ENCODE results near the gene COL18A1.
"Not testable (repeated sequence)": the region's sequence is repeated elsewhere in the genome, so short reads cannot be mapped to it uniquely, and the experiment has no call there.

COL18A1 gene

GRCh38 chr21:45441431-45442255 lies 36.7 kb downstream of the COL18A1 start:
- no peak for DNase-seq (ENCODE audit: low spot score)

DNA sequence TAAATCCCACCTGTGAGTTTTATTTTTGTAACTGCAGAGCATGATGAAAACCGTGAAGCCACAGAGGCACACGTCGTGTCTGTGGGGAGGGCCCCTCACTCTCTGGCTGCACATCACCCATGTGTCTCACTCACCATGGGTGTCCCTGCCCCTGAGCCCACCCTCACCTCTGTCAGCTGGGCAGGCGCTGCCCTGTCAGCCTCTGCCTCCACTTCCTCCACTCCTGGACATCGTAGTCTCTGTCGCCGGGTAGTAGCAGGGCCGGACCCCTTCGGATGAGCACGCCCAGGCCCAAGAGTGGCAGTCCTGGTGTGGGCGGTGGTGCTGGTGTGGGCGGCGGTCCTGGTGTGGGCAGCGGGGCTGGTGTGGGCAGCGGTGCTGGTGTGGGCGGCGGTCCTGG lies 37.3 kb downstream of the COL18A1 start:
- DNase-seq (ENCODE audit: low spot score): no peak

DNA sequence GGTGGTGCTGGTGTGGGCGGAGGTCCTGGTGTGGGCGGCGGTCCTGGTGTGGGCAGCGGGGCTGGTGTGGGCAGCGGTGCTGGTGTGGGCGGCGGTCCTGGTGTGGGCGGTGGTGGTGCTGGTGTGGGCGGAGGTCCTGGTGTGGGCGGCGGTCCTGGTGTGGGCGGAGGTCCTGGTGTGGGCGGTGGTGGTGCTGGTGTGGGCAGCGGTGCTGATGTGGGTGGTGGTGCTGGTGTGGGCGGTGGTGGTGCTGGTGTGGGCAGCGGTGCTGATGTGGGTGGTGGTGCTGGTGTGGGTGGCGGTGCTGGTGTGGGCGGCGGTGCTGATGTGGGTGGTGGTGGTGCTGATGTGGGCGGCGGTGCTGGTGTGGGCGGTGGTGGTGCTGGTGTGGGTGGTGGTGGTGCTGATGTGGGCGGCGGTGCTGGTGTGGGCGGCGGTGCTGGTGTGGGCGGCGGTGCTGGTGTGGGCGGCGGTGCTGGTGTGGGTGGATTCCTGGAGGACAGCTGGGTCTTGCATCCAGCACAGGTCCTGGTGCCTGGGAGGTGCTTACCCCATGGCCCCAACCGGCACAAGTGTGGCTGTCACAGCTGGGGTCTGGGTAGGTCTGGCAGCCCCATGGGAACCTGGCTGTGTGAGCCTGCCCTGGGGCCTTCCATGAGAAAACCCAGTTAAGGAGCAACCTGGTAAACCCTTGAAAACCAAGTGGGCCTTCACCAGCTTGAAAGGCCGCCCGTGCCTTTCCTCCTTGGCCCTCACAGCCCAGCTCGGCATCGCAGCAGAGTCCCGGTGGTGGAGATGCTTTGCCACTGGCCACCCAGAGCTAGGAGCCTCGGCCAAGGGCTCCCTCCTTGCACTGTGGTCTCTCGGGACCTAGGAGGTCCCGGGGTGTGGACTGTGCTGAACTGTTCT lies 38.0 kb downstream of the COL18A1 start:
- DNase-seq (ENCODE audit: low spot score): not testable (repeated sequence)

GRCh38 chr21:45443595-45444181 lies 38.7 kb downstream of the COL18A1 start:
- DNase-seq (ENCODE audit: low spot score): no peak

- DNase-seq (ENCODE audit: low spot score): no peak
Measured at GRCh38 chr21:45444385-45444784, 39.4 kb downstream of the COL18A1 start.

DNA sequence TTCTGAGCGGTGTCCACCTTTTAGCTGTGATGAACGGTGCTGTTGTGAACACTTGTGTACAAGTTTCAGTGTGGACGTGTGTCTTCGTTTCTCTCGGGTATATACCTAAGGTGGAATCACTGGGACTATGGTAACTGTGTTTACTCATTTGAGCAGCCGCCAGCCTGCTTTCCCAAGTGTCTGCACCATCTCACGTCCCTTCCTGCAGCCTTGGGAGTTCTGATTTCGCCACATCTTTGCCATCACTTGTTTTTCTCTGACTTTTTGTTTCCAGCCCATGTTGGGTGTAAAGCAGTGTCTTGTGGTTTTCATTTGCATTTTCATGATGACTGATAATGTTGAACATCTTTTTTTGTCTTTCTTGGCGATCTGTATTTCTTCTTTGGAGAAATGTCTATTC lies 40.4 kb downstream of the COL18A1 start:
- no peak for DNase-seq (ENCODE audit: low spot score)

DNA sequence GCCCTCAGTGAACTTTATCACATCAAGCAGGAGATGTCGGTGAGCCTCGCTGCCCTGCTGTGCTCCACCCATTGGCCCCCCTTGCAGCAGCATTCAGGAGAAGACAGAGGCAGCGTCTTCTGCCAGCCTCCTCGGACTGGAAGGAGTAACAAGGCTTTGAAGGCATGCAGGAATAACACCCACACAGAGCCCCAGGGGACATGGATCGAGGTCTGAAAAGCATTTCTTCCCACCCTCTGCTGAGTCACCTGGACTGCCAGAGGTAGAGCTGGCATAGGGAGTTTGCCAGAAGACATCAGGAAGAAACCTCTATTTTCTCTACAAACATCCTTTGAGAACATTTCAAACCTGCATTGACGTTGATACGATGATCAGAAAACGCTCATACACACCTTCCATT lies 42.9 kb downstream of the COL18A1 start:
- no peak for DNase-seq (ENCODE audit: low spot score)

DNA sequence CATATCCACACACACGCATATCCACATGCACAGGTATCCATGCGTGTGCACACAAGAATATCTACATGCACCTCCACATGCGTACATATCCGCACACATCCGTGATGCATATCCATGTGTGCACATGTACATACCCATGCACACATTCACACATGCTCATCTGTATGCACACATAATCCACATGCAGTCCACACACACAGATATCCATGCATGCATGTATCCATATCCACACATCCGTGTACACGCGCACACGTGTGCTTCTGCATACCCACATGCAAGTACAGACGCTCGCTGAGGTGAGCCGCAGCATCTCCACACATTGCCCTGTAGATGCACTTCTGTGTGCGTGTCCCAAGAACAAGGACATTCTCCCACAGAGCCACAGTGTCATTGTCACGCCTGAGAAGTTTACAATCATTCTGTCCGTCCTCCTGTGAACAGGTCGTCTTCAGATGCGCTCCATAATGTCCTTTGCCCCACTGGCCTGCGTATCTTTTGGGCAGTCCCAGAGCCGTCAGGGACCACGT lies 43.4 kb downstream of the COL18A1 start:
- DNase-seq (ENCODE audit: low spot score): no peak

DNA sequence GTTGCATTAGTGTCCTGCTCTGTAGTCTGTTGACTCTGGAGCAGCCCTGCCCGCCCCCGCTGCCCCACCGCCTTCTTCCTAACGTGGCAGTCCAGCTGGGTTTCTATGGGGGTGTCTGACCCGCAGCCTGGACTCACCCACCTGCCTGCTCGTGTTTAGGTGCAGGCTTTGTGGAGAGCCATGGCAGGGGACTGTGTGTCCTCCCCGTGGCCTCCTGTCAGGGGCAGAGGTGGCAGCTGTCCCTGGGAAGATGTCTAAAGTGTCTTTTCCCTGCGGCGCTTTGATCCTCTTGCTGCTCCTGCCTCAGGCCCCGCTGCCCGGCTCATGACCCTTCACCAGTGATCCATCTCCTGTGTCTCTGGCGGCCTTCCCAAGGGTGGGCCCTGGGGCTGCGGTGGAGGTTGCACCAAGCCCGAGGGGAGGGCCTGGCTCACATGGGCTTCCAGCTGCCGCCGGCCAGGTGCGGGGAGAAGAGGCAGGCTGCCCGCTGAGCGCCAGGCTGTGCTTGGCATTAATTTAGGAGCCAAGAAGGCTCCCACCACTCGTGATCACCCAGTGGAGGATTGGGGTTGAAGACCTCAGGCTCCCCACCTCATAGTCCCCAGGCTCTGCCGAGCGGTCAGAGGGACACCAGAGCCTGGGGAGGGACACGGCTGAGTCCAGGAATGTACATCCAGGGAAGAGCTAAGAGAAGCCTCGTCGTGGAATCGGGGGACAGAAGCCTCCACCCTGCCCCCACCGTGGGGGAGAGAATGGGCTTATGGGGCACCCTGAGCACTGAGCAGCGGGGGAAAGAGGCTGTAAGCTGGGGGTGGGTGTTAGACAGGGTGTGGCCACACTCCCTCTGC lies 44.1 kb downstream of the COL18A1 start:
- no peak for DNase-seq (ENCODE audit: low spot score)

GRCh38 chr21:45449658-45450422 lies 44.9 kb downstream of the COL18A1 start:
- DNase-seq (ENCODE audit: low spot score): no peak

DNA sequence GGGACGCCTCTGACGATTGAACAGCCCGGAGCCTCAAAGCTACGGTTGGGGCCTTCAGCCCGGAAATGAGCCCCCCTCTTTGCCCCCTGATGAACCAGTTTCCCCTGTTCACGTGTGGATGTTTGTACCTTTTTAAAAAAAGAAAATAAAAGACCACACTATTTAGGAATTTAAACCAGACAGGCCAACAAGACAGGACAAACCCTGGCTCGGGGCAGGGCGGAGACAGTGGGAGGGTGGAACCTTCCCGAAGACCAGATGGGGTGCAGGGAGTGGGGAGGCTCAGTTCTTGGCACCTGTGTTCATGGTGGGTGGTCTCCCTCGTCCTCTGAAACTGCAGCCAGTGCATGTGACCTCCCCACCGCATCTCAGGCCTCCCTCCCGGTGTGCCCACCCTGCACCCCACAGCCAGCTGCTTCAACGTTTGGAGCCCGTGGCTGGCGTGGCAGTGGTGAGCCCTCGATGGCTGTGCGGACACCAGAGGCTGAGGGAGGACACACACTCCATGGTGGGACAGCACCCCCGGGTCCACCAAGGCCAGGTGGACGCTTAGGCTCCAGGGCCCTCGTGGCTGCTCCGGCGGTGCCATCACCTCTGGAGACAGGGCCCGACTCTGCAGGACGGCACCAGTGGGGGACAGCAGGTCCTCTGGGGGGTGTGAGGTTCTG lies 45.6 kb downstream of the COL18A1 start:
- no peak for DNase-seq (ENCODE audit: low spot score)

DNA sequence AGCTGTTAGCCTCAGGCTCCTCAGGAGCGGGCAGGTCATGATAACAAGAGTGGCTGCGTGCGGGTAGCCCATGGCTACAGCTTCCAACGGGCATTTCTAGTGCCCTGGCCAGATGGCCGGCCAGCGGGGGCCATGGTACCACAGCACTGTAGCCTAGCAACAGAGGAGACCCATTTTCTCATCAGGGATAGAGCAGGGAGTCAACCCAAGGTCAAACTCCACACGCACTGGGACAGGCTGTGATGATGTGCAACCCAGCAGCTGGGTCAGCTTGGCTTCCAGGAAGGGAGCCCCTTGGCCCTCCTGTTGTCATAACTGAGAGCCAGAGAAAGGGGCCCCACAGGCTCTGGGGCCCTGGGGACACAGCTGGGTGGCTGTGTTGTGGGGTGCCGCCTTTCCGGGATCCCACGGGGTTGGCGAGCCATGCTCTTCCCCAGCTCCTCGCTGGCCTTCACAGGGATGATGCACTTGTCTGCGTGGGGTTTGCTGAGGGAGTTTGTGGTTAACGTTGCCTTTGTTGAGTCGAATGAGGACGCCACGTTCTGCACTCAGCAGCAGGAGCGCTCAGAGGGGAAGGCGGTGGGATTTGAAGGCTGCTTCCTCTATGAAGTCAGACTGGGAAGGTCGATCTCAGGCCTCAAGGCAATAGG lies 46.3 kb downstream of the COL18A1 start:
- no peak for DNase-seq (ENCODE audit: low spot score)

DNA sequence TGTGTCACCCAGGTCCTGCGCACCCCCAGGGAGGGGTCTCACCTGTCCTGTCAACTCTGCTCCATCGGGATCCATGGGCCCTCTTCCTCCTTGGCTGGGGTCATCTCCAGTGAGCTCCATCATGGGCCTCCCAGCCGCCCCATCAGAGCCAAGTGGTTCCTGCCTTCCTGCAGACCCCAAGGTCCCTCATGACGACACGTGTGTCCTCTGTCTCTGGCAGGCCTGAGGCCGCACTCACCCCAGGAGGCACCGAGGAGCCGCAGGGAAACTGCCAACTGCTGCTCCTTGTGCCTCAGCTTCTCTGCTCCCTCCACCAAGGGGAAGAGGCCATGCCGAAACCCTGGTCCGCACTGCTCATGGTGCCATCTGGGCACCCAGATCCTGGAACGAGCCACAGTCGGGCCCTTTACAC lies 46.8 kb downstream of the COL18A1 start:
- no peak for DNase-seq (ENCODE audit: low spot score)

GRCh38 chr21:45452696-45453307 lies 47.8 kb downstream of the COL18A1 start:
- no peak for DNase-seq (ENCODE audit: low spot score)

DNA sequence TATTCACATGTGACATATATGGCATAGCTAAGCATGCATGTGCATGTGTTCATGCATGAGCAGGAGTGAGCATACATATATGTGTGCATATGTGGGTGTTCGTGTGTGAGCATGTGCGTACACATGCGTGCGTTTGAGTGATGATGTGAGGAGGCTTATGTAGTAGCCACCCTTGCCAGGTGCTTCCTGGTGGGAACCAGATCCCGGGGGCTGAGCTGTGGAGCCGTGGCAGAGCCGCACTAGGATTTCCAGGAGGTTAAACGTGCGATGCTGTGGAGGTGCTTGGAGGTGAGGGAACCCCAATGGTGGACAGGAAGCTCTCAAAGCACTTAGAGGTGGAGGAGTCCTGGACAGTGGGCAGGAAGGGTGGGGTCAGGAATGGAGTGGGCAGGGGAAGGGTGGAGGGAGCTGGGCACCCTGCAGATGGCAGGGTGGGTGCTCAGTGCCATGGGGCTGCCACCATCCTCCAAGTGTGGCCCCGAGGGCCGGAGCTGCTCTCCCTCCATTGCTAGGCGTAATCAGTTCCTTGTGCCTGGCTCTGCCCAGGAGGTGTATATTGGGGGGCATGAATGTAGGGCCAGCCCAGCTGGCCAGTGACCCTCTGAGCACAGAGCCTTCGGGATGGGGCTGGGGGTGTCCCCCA lies 48.5 kb downstream of the COL18A1 start:
- DNase-seq (ENCODE audit: low spot score): no peak

- peak; percentile 30 for DNase-seq (ENCODE audit: low spot score)
Measured at GRCh38 chr21:45454060-45454925, 49.3 kb downstream of the COL18A1 start.

DNA sequence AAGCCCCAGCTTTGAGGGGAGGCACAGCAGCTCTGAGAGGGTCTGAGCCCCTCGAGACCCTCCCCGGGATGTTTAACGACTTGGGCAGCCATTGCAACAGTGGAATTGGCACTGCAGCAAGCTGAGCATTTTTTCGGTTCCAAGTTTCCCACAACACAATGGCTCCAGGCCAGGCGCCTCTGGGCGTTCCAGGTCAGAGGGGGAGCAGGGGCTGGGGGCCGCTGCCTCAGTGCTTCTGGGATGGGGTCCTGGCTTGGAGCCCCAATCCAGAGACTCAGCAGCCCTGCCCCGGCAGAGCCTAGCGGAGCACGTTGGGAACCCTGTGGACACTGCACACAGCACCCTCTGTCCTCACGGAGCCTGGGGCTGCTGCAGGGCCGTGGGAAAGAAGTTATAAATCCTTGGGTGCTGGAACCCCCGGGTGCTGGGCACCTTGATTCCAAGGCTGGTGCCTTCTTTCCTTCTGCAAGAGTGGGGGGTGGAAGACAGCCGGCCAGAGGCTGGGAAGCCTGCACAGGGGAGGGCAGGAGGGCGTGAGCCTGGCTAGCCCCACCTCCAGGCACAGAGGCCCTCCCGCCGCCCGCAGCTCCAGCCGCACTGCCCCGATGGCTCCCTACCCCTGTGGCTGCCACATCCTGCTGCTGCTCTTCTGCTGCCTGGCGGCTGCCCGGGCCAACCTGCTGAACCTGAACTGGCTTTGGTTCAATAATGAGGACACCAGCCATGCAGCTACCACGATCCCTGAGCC lies 50.1 kb downstream of the COL18A1 start:
- DNase-seq (ENCODE audit: low spot score): peak; percentile 86

Measured in GM03348 (cell line).